NCI-H146 treated with DMSO at 0.1 percent for 48 hours (cell line): ENCODE measurements around the gene SRP19.
"Not testable (repeated sequence)": the region's sequence is repeated elsewhere in the genome, so short reads cannot be mapped to it uniquely, and the experiment has no call there.

ENCODE experiments used
- DNase-seq: peaks from one replicate; lab custom pipeline; 2025; ENCODE audit not compliant: unreplicated experiment; lab: John Stamatoyannopoulos, UW

SRP19 gene

GRCh38 chr5:112869948-112870347 lies 8.9 kb downstream of the SRP19 start:
- no peak for DNase-seq

GRCh38 chr5:112870966-112871365 lies 9.9 kb downstream of the SRP19 start:
- no peak for DNase-seq

- no peak for DNase-seq
These were observed 15.3 kb downstream of the SRP19 start for GRCh38 chr5:112876362-112876761.

- no peak for DNase-seq
These were observed 17.0 kb downstream of the SRP19 start for GRCh38 chr5:112878101-112878500.

DNA sequence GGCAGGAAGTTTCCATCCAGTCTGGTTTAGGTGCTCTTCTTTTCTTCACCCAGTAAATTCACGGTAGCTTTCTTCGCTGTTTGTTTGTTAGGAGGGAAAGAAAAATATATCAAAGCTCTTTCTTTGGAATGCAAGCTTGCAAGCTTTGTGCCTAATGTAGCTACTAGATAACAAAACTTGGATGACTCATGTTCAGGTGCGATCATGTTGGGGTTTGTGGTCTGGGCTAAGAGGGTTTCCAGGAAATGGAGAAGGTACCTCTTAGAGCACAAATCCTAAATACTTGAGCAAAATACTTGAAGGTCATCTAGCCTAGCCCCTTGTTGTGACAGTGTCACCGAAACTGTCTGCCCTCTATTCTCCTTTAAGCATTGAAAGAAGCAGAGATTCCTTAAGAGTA lies 17.7 kb downstream of the SRP19 start:
- DNase-seq = no peak

DNA sequence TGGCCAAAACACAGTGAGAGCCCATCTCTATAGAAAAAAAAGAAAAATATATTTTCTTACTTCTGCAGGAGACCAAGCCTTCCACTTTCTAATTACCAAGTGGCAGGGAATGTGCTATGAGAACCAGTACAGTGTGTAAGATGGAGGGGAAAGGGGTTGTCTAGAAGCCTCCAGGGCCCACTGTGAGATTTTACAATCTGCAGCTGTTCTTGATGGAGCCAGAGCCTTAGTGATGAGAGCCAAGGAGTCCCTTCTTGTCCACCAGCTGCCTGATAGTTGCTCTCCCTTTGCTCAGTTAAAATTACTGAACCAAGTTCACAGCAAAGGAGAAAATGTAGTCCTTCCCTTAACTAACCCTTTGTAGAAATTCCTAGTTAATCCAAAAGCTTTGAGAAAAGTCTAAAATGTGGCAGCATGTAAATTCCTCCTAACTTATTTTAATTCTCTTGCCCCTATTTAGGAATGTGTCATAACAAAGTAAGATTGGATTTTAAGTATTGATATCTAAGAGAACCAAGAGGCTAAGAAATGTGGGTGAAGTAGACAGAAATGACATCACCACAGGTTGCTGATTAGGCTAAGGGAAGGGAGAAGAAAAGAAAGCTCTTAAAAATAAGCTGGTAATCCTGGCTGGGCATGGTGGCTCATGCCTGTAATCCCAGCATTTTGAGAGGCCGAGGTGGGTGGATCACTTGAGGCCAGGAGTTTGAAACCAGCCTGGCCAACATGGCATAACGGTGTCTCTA lies 19.3 kb downstream of the SRP19 start:
- no peak for DNase-seq

DNA sequence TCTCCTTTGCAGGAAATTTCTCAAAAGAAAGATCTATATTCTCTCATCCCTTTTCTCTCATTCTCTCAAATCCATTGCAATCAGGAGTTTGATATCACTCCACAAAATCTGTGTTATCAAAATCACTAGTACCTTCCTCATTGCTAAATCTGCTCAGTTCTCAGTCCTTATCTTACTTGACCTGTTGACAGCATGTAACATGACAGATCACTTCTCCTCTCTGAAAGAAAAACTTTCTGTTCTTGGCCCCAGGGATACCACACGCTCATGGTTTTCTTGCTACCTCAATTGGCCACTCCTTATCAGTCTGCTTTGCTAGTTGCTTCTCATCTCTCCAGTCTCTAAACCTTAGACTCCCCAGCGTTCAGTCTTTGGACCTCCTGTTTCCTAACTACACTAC lies 22.1 kb downstream of the SRP19 start:
- no peak for DNase-seq

DNA sequence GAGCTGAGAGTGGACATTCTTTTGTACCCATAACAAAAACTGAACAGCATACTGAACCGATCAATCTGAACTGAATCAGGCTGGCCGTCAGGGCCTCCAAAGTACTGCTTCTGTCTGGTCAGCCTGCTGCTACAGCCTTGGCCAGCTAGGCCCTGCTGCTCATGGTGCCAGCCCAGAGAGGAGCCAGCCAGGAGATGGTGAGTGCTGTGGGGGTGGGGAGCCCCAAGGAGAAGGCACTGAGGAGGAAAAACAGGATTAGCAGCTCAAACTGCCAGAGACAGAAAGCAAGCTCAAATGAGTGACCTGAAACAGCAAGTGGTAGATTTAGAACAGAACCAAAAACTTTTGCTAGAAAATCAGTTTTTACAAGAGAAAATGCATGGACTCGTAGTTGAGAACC lies 23.9 kb downstream of the SRP19 start:
- DNase-seq = no peak

- no peak for DNase-seq
These were observed 25.9 kb downstream of the SRP19 start for GRCh38 chr5:112886975-112887374.

GRCh38 chr5:112892066-112892465 lies 31.0 kb downstream of the SRP19 start:
- DNase-seq = not testable (repeated sequence)

DNA sequence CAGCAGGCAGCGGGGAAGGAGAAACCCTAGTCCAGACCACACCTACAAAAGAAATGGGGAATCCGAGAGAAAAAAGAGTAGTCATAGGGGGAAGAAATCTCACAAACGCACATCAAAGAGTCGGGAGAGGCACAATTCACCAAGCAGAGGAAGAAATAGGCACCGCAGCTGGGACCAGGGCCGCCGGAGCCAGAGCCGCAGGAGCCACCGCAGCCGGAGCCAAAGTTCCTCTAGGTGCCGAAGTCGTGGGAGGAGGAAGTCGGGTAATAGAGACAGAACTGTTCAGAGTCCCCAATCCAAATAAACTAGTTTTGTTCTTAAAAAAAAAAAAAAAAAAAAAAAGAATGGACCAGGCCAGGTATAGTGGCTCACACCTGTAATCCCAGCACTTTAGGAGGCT lies 31.7 kb downstream of the SRP19 start:
- DNase-seq = no peak

- DNase-seq = no peak
These were observed 34.6 kb downstream of the SRP19 start for GRCh38 chr5:112895682-112896081.

- no peak for DNase-seq
These were observed 41.5 kb downstream of the SRP19 start for GRCh38 chr5:112902561-112902960.

- DNase-seq = not testable (repeated sequence)
These were observed 43.9 kb downstream of the SRP19 start for GRCh38 chr5:112904996-112905395.

DNA sequence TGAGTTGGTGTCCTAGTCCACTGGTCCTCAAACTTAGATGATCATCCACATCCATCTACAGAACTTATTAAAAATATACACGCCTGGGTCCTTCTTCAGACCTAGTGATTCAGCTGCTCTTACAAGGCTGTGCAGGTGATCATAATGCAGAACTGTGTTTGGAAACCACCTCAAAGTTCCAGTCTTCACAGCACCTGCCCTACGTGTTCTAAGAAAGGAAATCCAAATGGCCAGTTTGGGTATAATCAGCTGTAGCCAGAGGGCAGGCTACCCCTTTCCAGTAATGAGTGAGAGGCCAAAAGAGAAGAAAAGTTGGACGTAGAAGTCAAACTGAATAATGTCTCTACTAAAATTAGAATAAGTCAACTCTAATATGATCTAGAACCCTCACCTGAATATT lies 45.5 kb downstream of the SRP19 start:
- no peak for DNase-seq

- DNase-seq = no peak
These were observed 46.1 kb downstream of the SRP19 start for GRCh38 chr5:112907166-112907631.

DNA sequence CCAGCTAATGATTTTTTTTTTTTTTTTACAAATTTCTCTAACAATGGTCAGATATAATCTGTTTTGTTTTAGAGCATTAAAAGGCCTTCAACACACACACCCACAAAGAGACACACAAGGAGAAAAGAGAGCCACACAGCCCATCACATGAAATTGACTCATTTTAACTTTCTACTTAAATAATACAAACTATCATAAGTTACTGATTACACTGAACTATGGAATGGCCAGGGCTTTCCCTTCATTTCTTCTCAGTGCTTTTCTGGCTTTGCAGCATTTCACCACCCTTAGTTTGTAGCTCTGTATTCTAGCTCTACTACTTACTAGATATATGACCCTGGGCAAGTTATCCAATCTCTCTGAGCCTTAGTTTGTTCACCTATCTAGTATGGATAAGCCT lies 47.8 kb downstream of the SRP19 start:
- no peak for DNase-seq

- DNase-seq = no peak
These were observed 49.4 kb downstream of the SRP19 start for GRCh38 chr5:112910529-112910928.

DNA sequence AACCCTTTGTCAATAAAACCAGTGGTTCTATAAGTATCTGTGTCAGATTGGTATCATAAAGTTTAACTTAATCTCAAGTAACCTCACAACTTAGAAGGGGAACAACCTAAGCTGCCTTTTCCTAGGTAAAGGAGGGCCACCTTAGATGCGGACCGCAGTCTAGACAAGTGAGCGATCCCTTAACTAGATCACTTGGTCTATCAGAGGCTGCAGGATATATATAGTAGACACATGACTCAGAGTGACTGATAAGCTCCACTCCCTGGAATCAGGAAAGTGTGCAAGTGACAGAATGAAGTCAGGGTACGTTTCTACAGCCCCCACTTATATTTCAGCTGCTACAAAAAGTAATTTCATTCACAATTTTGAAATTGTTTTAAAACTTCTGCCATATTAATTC lies 53.5 kb downstream of the SRP19 start:
- no peak for DNase-seq

DNA sequence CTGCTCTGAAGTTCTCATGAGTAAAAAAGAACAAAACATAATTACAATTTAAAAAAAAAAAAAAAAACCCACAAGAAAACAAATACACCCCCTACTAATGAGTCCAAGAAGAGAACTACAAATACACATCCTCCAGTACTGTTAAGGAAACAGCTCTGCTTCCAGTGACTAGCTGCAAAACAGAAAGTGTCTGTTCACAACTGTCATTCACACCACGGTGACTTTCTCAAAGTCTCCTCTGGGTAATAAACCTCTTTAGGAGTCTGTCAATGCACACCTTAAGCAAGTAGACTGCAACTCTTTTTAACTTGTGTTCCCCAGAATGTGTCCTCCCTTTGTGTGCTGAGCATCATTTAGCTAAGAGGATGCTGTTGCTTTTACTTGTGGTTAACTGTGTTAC lies 54.7 kb downstream of the SRP19 start:
- DNase-seq = no peak

DNA sequence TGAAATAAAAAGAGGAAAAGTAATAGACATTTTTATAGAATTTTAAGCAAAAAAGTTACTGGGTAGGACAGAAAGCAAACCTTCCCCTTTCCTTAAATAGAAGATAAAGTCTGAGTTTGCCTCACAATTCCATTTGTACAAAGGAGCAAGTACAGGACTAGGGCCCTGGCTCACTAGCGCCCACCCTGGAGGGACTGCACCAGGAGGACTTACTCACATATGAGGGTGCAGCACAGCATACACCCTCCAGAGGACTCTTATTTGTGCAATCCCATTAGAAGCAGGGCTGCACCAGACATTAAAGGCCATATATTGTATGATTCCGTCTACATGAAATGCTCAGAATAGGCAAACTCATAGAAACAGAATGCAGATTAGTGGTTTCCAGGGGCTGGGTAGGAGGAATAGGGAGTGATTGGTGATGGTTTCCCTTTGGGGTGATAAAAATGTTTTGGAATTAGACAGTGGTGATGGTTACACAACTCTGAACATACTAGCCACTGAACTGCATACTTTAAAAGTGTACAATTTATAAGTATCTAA lies 56.4 kb downstream of the SRP19 start:
- DNase-seq = no peak

- no peak for DNase-seq
These were observed 57.0 kb downstream of the SRP19 start for GRCh38 chr5:112918136-112918535.

DNA sequence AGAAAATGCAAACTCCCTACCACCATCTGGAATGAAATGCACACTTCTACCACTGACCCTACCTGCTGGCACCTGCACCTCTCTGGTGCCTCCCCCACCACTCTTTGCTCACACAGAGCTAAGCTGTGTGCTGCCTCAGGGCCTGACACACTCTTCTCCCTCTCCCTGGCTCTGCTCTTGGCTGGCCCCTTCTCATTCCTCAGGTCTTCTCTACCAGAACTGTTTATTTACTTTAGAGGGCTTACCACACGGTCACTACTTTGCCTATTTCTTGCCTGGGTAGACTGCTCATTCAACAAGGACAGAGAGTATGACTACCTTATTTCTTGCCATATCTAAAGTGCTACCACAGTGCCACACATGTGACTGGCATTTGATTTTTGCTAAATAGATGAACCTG lies 57.6 kb downstream of the SRP19 start:
- DNase-seq = no peak
